H9 (cell line): ENCODE data around the gene PAEP. TPM values are rescaled to one million over a fixed set of nuclear protein-coding genes. Genes with fewer than 3 reads are reported as not detected.

Experiments used
- DNase-seq: peaks from one replicate; pipeline ENCODE4 v3.0.0-alpha.2; 2017
- H2AFZ ChIP-seq: one replicate; pipeline ENCODE4 v1.6.1; 2013; ENCODE audit warnings: mild to moderate bottlenecking, low read length, control low read depth, moderate library complexity
- H2AK5ac ChIP-seq: 2 replicates; pipeline ENCODE4 v1.6.1; 2013; ENCODE audit warnings: low read length, control low read depth, mixed read lengths; ENCODE audit not compliant: insufficient read length
- H2BK120ac ChIP-seq: one replicate; pipeline ENCODE4 v1.6.1; 2013; ENCODE audit warnings: low read depth, mild to moderate bottlenecking, low read length, control low read depth, inconsistent platforms; ENCODE audit not compliant: poor library complexity, severe bottlenecking
- H2BK12ac ChIP-seq: 2 replicates; pipeline ENCODE4 v1.6.1; 2013; ENCODE audit warnings: low read length, control low read depth, mixed read lengths, low read depth; ENCODE audit not compliant: insufficient read length
- H2BK15ac ChIP-seq: 2 replicates; pipeline ENCODE4 v1.6.1; 2013; ENCODE audit warnings: low read depth, low read length, control low read depth
- H2BK20ac ChIP-seq: one replicate; pipeline ENCODE4 v1.6.1; 2013; ENCODE audit warnings: low read depth, mild to moderate bottlenecking, low read length, control low read depth, inconsistent platforms; ENCODE audit not compliant: poor library complexity, severe bottlenecking
- H2BK5ac ChIP-seq: 2 replicates; pipeline ENCODE4 v1.6.1; 2013; ENCODE audit warnings: low read length, control low read depth, mixed read lengths; ENCODE audit not compliant: insufficient read length
- H3K14ac ChIP-seq: 2 replicates; pipeline ENCODE4 v1.6.1; 2013; ENCODE audit warnings: low read length, control low read depth; ENCODE audit not compliant: insufficient read depth
- H3K18ac ChIP-seq: 2 replicates; pipeline ENCODE4 v1.6.1; 2013; ENCODE audit warnings: low read depth, mild to moderate bottlenecking, mixed read lengths, low read length, control low read depth; ENCODE audit not compliant: insufficient read length
- H3K23ac ChIP-seq: 2 replicates; pipeline ENCODE4 v1.6.1; 2013; ENCODE audit warnings: low read length, control low read depth, mixed read lengths, low read depth; ENCODE audit not compliant: insufficient read length
- H3K23me2 ChIP-seq: 2 replicates; pipeline ENCODE4 v1.6.1; 2013; ENCODE audit warnings: low read depth, mild to moderate bottlenecking, mixed read lengths, low read length, control low read depth; ENCODE audit not compliant: insufficient read length, poor library complexity, severe bottlenecking
- H3K27ac ChIP-seq: 2 replicates; pipeline ENCODE4 v1.5.1; 2013; ENCODE audit warnings: low read length, control low read depth, mixed read lengths, low read depth; ENCODE audit not compliant: insufficient read length
- H3K27me3 ChIP-seq: 2 replicates; pipeline ENCODE4 v1.6.1; 2013; ENCODE audit warnings: low read length, control low read depth, inconsistent platforms; ENCODE audit not compliant: insufficient read depth
- H3K4ac ChIP-seq: 2 replicates; pipeline ENCODE4 v1.6.1; 2013; ENCODE audit warnings: low read depth, mild to moderate bottlenecking, control low read depth, inconsistent platforms, low read length, moderate library complexity
- H3K4me1 ChIP-seq: 2 replicates; pipeline ENCODE4 v1.6.1; 2013; ENCODE audit warnings: low read length, control low read depth, inconsistent platforms; ENCODE audit not compliant: insufficient read depth
- H3K4me2 ChIP-seq: 2 replicates; pipeline ENCODE4 v1.6.1; 2013; ENCODE audit warnings: low read length, control low read depth, mixed read lengths; ENCODE audit not compliant: insufficient read length, insufficient read depth
- H3K56ac ChIP-seq: 2 replicates; pipeline ENCODE4 v1.6.1; 2013; ENCODE audit warnings: low read depth, mild to moderate bottlenecking, mixed read lengths, low read length, control low read depth; ENCODE audit not compliant: insufficient read length
- H3K79me1 ChIP-seq: 2 replicates; pipeline ENCODE4 v1.6.1; 2013; ENCODE audit warnings: low read depth, mild to moderate bottlenecking, moderate library complexity, low read length, control low read depth, inconsistent platforms; ENCODE audit not compliant: insufficient read depth, poor library complexity, severe bottlenecking
- H3K79me2 ChIP-seq: 2 replicates; pipeline ENCODE4 v1.6.1; 2013; ENCODE audit warnings: low read length, control low read depth, inconsistent platforms; ENCODE audit not compliant: insufficient read depth
- H3K9ac ChIP-seq: 2 replicates; pipeline ENCODE4 v1.6.1; 2013; ENCODE audit warnings: low read length, control low read depth, mixed read lengths; ENCODE audit not compliant: insufficient read length; ENCODE audit errors: extremely low read depth
- H3K9me3 ChIP-seq: one replicate; pipeline ENCODE4 v1.6.1; 2013; ENCODE audit warnings: low read depth, low read length, inconsistent platforms; ENCODE audit not compliant: control insufficient read depth
- H3T11ph ChIP-seq: one replicate; pipeline ENCODE4 v1.6.1; 2013; ENCODE audit warnings: mild to moderate bottlenecking, low read length, control low read depth, inconsistent platforms
- H4K20me1 ChIP-seq: one replicate; pipeline ENCODE4 v1.6.1; 2013; ENCODE audit not compliant: control insufficient read depth, insufficient read length, insufficient read depth
- H4K5ac ChIP-seq: 2 replicates; pipeline ENCODE4 v1.6.1; 2013; ENCODE audit warnings: low read depth, mild to moderate bottlenecking, mixed read lengths, low read length, control low read depth; ENCODE audit not compliant: insufficient read length
- H4K8ac ChIP-seq: replicated peaks from 2 replicates; pipeline ENCODE4 v1.6.1; 2013; ENCODE audit warnings: low read length, control low read depth, mixed read lengths, low read depth; ENCODE audit not compliant: insufficient read length
- H4K91ac ChIP-seq: 2 replicates; pipeline ENCODE4 v1.6.1; 2013; ENCODE audit warnings: low read depth, mild to moderate bottlenecking, moderate library complexity, mixed read lengths, low read length, control low read depth; ENCODE audit not compliant: insufficient read length
- H3K27ac Mint-ChIP-seq, 3 experiments: 2 replicates in 2 of 3; 3 replicates in 1 of 3; pipeline ENCODE4 v1.8.0; 2020 to 2021; ENCODE audit warnings: mixed read lengths in 3 of 3, mild to moderate bottlenecking in 1 of 3, moderate library complexity in 1 of 3
- H3K27me3 Mint-ChIP-seq: 2 replicates; pipeline ENCODE4 v1.8.0; 2021; ENCODE audit warnings: low read depth, mild to moderate bottlenecking, moderate library complexity, mixed read lengths
- H3K36me3 Mint-ChIP-seq, 3 experiments: 2 replicates in 2 of 3; 3 replicates in 1 of 3; pipeline ENCODE4 v1.8.0; 2020 to 2021; ENCODE audit warnings: low read depth in 3 of 3, mixed read lengths in 3 of 3; ENCODE audit not compliant: insufficient read depth in 1 of 3
- H3K4me1 Mint-ChIP-seq, 2 experiments: 2 replicates each; pipeline ENCODE4 v1.8.0; 2020; ENCODE audit warnings: mixed read lengths in 2 of 2
- H3K4me3 Mint-ChIP-seq, 2 experiments: 2 replicates in 1 of 2; 3 replicates in 1 of 2; pipeline ENCODE4 v1.8.0; 2020 to 2021; ENCODE audit warnings: mild to moderate bottlenecking in 2 of 2, mixed read lengths in 2 of 2, moderate library complexity in 1 of 2
- H3K9me3 Mint-ChIP-seq, 2 experiments: 2 replicates in 1 of 2; 3 replicates in 1 of 2; pipeline ENCODE4 v1.8.0; 2020; ENCODE audit warnings: mild to moderate bottlenecking in 2 of 2, mixed read lengths in 2 of 2, moderate library complexity in 1 of 2
- WGBS: extraction: QIAGEN DNeasy Blood & Tissue Kit; methylation state at CpG from one replicate; pipeline ENCODE4 v1.1.7; 2013; ENCODE audit warnings: missing lambda C conversion rate, low lambda C conversion rate, mixed read lengths; ENCODE audit not compliant: insufficient read length; ENCODE audit errors: extremely low coverage; 5-methylcytosine and 5-hydroxymethylcytosine counted together
- total RNA-seq: library from RNA; stranded (reverse); gene quantifications from 2 replicates; pipeline ENCODE4 v1.2.1, GENCODE V29; 2021
- TF ChIP-seq, protein P1 (sequence below): fragments of 200-600 bp; sonication (generic); conservative IDR thresholded peaks from 3 replicates; pipeline ENCODE4 v1.8.0; 2021; ENCODE audit warnings: antibody characterized with exemption, mild to moderate bottlenecking

Gene PAEP
- total RNA-seq, 1 experiment from 2014 or later, result not detected

DNA sequence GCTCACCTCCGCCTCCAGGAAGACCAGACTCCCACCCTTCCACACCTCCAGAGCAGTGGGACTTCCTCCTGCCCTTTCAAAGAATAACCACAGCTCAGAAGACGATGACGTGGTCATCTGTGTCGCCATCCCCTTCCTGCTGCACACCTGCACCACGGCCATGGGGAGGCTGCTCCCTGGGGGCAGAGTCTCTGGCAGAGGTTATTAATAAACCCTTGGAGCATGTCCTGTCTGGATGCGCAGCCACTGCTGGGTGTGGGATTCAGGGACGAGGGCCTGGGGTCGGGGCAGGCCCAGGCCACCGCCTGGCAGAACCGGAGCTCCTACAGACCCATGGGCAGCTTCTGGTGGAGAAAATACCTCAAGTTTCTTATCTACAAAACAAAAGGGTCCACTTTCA, 5.0 kb downstream of the PAEP start:
- Mint-ChIP-seq H3K36me3 (peaks cover 8% of the 10 kb centered on the region in 3 experiments), H3K4me1 (peaks cover 10 to 12% of the 10 kb centered on the region in 2 experiments), H3K4me3 (no peak overlapping the region), H3K27ac (no peak overlapping the region; a peak in 1 of 7 replicates), H3K9me3 (peaks cover 9 to 12% of the 10 kb centered on the region in 2 experiments), H3K27me3 (peaks cover 3% of the 10 kb centered on the region; the same call in 1 of the 2 replicates)
- H3K79me2 ChIP-seq, result no peaks in the 10 kb centered on the region
- no peak overlapping the region for H3T11ph ChIP-seq
- no peaks in the 10 kb centered on the region; the same call in 1 of the 2 replicates for H3K4me1 ChIP-seq
- no peak overlapping the region for H4K8ac ChIP-seq
- H4K5ac ChIP-seq, result no peak overlapping the region
- no peak overlapping the region for H2AK5ac ChIP-seq
- no peak overlapping the region for H2BK120ac ChIP-seq
- H3K14ac ChIP-seq, result no peak overlapping the region
- no peak overlapping the region for H2BK15ac ChIP-seq
- no peak overlapping the region for H3K18ac ChIP-seq
- no peaks in the 10 kb centered on the region for H3K23me2 ChIP-seq
- no peaks in the 10 kb centered on the region for H4K20me1 ChIP-seq
- WGBS, result no CpG with 5 or more reads among the region's 10 CpGs
- H3K4ac ChIP-seq, result no peak overlapping the region
- H3K23ac ChIP-seq, result no peak overlapping the region
- no peaks in the 10 kb centered on the region for H3K79me1 ChIP-seq
- H2BK12ac ChIP-seq, result no peak overlapping the region
- DNase-seq, result no peak
- no peak overlapping the region for H3K4me2 ChIP-seq
- H3K9me3 ChIP-seq, result no peaks in the 10 kb centered on the region
- no peak overlapping the region for H3K56ac ChIP-seq
- H3K27me3 ChIP-seq, result no peaks in the 10 kb centered on the region
- no peak overlapping the region for H2BK20ac ChIP-seq
- H4K91ac ChIP-seq, result no peak overlapping the region
- no peak overlapping the region for H3K27ac ChIP-seq
- no peak overlapping the region for H2BK5ac ChIP-seq
- H3K9ac ChIP-seq, result no peak overlapping the region
- TF ChIP-seq, protein P1, sequence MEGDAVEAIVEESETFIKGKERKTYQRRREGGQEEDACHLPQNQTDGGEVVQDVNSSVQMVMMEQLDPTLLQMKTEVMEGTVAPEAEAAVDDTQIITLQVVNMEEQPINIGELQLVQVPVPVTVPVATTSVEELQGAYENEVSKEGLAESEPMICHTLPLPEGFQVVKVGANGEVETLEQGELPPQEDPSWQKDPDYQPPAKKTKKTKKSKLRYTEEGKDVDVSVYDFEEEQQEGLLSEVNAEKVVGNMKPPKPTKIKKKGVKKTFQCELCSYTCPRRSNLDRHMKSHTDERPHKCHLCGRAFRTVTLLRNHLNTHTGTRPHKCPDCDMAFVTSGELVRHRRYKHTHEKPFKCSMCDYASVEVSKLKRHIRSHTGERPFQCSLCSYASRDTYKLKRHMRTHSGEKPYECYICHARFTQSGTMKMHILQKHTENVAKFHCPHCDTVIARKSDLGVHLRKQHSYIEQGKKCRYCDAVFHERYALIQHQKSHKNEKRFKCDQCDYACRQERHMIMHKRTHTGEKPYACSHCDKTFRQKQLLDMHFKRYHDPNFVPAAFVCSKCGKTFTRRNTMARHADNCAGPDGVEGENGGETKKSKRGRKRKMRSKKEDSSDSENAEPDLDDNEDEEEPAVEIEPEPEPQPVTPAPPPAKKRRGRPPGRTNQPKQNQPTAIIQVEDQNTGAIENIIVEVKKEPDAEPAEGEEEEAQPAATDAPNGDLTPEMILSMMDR, result no peak
- no peak overlapping the region for H2AFZ ChIP-seq
